ENCODE results near the gene SH3RF2.

DNA sequence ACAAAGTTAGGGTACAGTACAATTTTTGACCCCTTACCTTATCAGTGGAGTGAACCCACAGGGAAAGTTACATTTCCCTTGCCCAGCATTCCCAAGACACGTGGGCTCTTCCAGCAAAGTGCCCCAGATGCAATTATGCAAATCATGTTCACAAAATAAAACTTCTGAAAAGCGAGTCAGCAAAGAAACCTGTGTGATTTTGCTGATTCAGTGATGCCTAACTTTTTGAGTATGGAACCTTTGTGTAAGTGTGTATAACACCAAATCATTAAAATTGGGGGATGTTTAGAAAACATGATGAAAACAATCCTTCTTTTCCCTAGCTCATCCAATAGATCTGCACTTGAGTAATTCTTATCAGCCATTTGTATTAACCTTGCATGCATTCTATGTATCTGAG lies 52.6 kb downstream of the SH3RF2 start:
- TF ChIP-seq POLR2AphosphoS5 (IDR thresholded peaks at IDR 0.05; ENCODE audit: low read depth, low read length) (no peak), TAF1 (IDR thresholded peaks at IDR 0.05; ENCODE audit: borderline replicate concordance, insufficient read depth, low read length) (no peak), SIN3A (IDR thresholded peaks at IDR 0.05; ENCODE audit: borderline replicate concordance, insufficient read depth, low read length) (no peak)
- TF ChIP-seq, protein P1, sequence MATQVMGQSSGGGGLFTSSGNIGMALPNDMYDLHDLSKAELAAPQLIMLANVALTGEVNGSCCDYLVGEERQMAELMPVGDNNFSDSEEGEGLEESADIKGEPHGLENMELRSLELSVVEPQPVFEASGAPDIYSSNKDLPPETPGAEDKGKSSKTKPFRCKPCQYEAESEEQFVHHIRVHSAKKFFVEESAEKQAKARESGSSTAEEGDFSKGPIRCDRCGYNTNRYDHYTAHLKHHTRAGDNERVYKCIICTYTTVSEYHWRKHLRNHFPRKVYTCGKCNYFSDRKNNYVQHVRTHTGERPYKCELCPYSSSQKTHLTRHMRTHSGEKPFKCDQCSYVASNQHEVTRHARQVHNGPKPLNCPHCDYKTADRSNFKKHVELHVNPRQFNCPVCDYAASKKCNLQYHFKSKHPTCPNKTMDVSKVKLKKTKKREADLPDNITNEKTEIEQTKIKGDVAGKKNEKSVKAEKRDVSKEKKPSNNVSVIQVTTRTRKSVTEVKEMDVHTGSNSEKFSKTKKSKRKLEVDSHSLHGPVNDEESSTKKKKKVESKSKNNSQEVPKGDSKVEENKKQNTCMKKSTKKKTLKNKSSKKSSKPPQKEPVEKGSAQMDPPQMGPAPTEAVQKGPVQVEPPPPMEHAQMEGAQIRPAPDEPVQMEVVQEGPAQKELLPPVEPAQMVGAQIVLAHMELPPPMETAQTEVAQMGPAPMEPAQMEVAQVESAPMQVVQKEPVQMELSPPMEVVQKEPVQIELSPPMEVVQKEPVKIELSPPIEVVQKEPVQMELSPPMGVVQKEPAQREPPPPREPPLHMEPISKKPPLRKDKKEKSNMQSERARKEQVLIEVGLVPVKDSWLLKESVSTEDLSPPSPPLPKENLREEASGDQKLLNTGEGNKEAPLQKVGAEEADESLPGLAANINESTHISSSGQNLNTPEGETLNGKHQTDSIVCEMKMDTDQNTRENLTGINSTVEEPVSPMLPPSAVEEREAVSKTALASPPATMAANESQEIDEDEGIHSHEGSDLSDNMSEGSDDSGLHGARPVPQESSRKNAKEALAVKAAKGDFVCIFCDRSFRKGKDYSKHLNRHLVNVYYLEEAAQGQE (IDR thresholded peaks at IDR 0.05; ENCODE audit: insufficient read depth in 1 of 2, low read depth in 2 of 2, low read length in 2 of 2): no peak
